ENCODE measurements around the gene CBX4.

Gene CBX4

GRCh38 chr17:79785900-79786810 is 53.1 kb downstream of the CBX4 start:
- H3K36me3 ChIP-seq (replicated peaks): peaks cover 47% of the 10 kb centered on the region
- no peaks in the 10 kb centered on the region for H3K27me3 ChIP-seq (ENCODE audit: low read depth)
- in situ Hi-C loops (cut with MboI; ENCODE audit: low sequenced_read_pairs): loop anchor here (10.0 kb wide), 2 partner anchors 129 to 209 kb away; no protein-coding TSS in a partner anchor

GRCh38 chr17:79785017-79785899 is 54.0 kb downstream of the CBX4 start:
- peaks cover 54% of the 10 kb centered on the region for H3K36me3 ChIP-seq (replicated peaks)
- H3K27me3 ChIP-seq (ENCODE audit: low read depth): no peaks in the 10 kb centered on the region
- peaks cover 11% of the 10 kb centered on the region for H3K4me1 ChIP-seq
- H3K9me3 ChIP-seq: no peaks in the 10 kb centered on the region
- in situ Hi-C loops (cut with MboI; ENCODE audit: low sequenced_read_pairs): loop anchor here (10.0 kb wide), 2 partner anchors 130 to 210 kb away; no protein-coding TSS in a partner anchor
- H3K4me3 ChIP-seq: no peak overlapping the region
- DNase-seq (ENCODE audit: low spot score in 2 of 2): no peak

More at GRCh38 chr17:79785900-79786810, 53.1 kb downstream of the CBX4 start:
- Histone ChIP-seq H3K9me3 (no peaks in the 10 kb centered on the region), H3K4me1 (peaks cover 12% of the 10 kb centered on the region), H3K4me3 (no peak overlapping the region)
- DNase-seq (ENCODE audit: low spot score in 2 of 2): no peak

- Histone ChIP-seq H3K9me3 (no peaks in the 10 kb centered on the region), H3K4me1 (peaks cover 12% of the 10 kb centered on the region), H3K36me3 (replicated peaks) (peaks cover 62% of the 10 kb centered on the region), H3K4me3 (no peak overlapping the region), H3K27me3 (ENCODE audit: low read depth) (no peaks in the 10 kb centered on the region)
- DNase-seq (ENCODE audit: low spot score in 2 of 2): no peak
- in situ Hi-C loops (cut with MboI; ENCODE audit: low sequenced_read_pairs): loop anchor here (10.0 kb wide), 2 partner anchors 130 to 210 kb away; no protein-coding TSS in a partner anchor
Observed at GRCh38 chr17:79784353-79785016, 54.8 kb downstream of the CBX4 start.

DNA sequence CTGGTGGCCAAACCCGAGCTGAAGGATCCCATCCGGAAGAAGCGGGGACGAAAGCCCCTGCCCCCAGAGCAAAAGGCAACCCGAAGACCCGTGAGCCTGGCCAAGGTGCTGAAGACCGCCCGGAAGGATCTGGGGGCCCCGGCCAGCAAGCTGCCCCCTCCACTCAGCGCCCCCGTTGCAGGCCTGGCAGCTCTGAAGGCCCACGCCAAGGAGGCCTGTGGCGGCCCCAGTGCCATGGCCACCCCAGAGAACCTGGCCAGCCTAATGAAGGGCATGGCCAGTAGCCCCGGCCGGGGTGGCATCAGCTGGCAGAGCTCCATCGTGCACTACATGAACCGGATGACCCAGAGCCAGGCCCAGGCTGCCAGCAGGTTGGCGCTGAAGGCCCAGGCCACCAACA is 55.3 kb downstream of the CBX4 start:
- H3K36me3 ChIP-seq (replicated peaks): peaks cover 67% of the 10 kb centered on the region
- no peaks in the 10 kb centered on the region for H3K27me3 ChIP-seq (ENCODE audit: low read depth)
- no peak overlapping the region for H3K4me3 ChIP-seq
- in situ Hi-C loops (cut with MboI; ENCODE audit: low sequenced_read_pairs): loop anchor here (10.0 kb wide), 2 partner anchors 131 to 211 kb away; no protein-coding TSS in a partner anchor
- H3K4me1 ChIP-seq: peaks cover 8% of the 10 kb centered on the region
- H3K9me3 ChIP-seq: no peaks in the 10 kb centered on the region
- DNase-seq (ENCODE audit: low spot score in 2 of 2): no peak

All from HAP-1 (cell line).